Measurements from ENCODE around the gene GAGE12H.

The GAGE12H gene

GRCh38 chrX:49610718-49611310 is 31.1 kb downstream of the GAGE12H start:
- Histone ChIP-seq H3K9me3 (ENCODE audit: low read length) (no peaks in the 10 kb centered on the region), H3K4me1 (ENCODE audit: insufficient read depth, low read length) (no peaks in the 10 kb centered on the region), H3K36me3 (ENCODE audit: insufficient read depth, low read length) (no peaks in the 10 kb centered on the region), H3K27me3 (ENCODE audit: control insufficient read depth in 1 of 2, insufficient read depth in 2 of 2, low read length in 2 of 2) (peaks cover 0 to 4% of the 10 kb centered on the region in 2 donors), H3K9ac (ENCODE audit: low read length) (no peak overlapping the region), H3K27ac (ENCODE audit: low read depth, low read length) (no peak overlapping the region), H3K4me3 (ENCODE audit: low read depth in 1 of 2, low read length in 2 of 2) (no peak overlapping the region)

GRCh38 chrX:49618574-49618973 is 38.8 kb downstream of the GAGE12H start:
- Histone ChIP-seq H3K27ac (ENCODE audit: low read depth, low read length) (no peak overlapping the region), H3K27me3 (ENCODE audit: control insufficient read depth in 1 of 2, insufficient read depth in 2 of 2, low read length in 2 of 2) (no peaks in the 10 kb centered on the region), H3K9ac (ENCODE audit: low read length) (no peak overlapping the region), H3K9me3 (ENCODE audit: low read length) (no peaks in the 10 kb centered on the region), H3K4me3 (ENCODE audit: low read depth in 1 of 2, low read length in 2 of 2) (no peak overlapping the region), H3K4me1 (ENCODE audit: insufficient read depth, low read length) (no peaks in the 10 kb centered on the region), H3K36me3 (ENCODE audit: insufficient read depth, low read length) (no peaks in the 10 kb centered on the region)

GRCh38 chrX:49627086-49627777 is 47.5 kb downstream of the GAGE12H start:
- H3K4me3 ChIP-seq (ENCODE audit: low read depth in 1 of 2, low read length in 2 of 2): no peak overlapping the region
- peaks cover 0 to 5% of the 10 kb centered on the region in 2 donors for H3K27me3 ChIP-seq (ENCODE audit: control insufficient read depth in 1 of 2, insufficient read depth in 2 of 2, low read length in 2 of 2)
- no peak overlapping the region for H3K9ac ChIP-seq (ENCODE audit: low read length)

More at GRCh38 chrX:49627086-49627777, 47.5 kb downstream of the GAGE12H start:
- no peaks in the 10 kb centered on the region for H3K9me3 ChIP-seq (ENCODE audit: low read length)
- no peaks in the 10 kb centered on the region for H3K4me1 ChIP-seq (ENCODE audit: insufficient read depth, low read length)
- no peaks in the 10 kb centered on the region for H3K36me3 ChIP-seq (ENCODE audit: insufficient read depth, low read length)
- H3K27ac ChIP-seq (ENCODE audit: low read depth, low read length): no peak overlapping the region

Data from muscle layer of colon (tissue), 2 donors.